ENCODE measurements around the gene PLOD3.

The PLOD3 gene

GRCh38 chr7:101239191-101239950 is 22.0 kb upstream of the PLOD3 start:
- DNase-seq (ENCODE audit: low read depth), result no peak

- DNase-seq (ENCODE audit: low read depth), result no peak
Observed at GRCh38 chr7:101238226-101239182, 21.1 kb upstream of the PLOD3 start.

GRCh38 chr7:101237206-101238067 is 20.1 kb upstream of the PLOD3 start, which contains the start of gene CLDN15:
TSS of gene CLDN15 (minus strand) at chr7:101237802. CDS start at chr7:101237581, 221 bp downstream.
- no peak for DNase-seq (ENCODE audit: low read depth)

GRCh38 chr7:101236292-101236835 is 19.0 kb upstream of the PLOD3 start:
- DNase-seq (ENCODE audit: low read depth), result no peak

- DNase-seq (ENCODE audit: low read depth), result no peak
Observed at GRCh38 chr7:101235522-101235921, 18.1 kb upstream of the PLOD3 start.

- DNase-seq (ENCODE audit: low read depth), result no peak
Observed at GRCh38 chr7:101235050-101235449, 17.7 kb upstream of the PLOD3 start.

- no peak for DNase-seq (ENCODE audit: low read depth)
Observed at GRCh38 chr7:101234636-101235035, 17.3 kb upstream of the PLOD3 start.

GRCh38 chr7:101233907-101234547 is 16.6 kb upstream of the PLOD3 start:
- no peak for DNase-seq (ENCODE audit: low read depth)

- DNase-seq (ENCODE audit: low read depth), result no peak
Observed at GRCh38 chr7:101232141-101232850, 14.9 kb upstream of the PLOD3 start.

GRCh38 chr7:101231644-101232043 is 14.3 kb upstream of the PLOD3 start:
- DNase-seq (ENCODE audit: low read depth), result no peak

- no peak for DNase-seq (ENCODE audit: low read depth)
Observed at GRCh38 chr7:101226721-101227120, 9.3 kb upstream of the PLOD3 start.

GRCh38 chr7:101225650-101226049 is 8.3 kb upstream of the PLOD3 start:
- no peak for DNase-seq (ENCODE audit: low read depth)

- no peak for DNase-seq (ENCODE audit: low read depth)
Observed at GRCh38 chr7:101223528-101223927, 6.1 kb upstream of the PLOD3 start.

- DNase-seq (ENCODE audit: low read depth), result no peak
Observed at GRCh38 chr7:101222275-101222830, 5.0 kb upstream of the PLOD3 start.

- no peak for DNase-seq (ENCODE audit: low read depth)
Observed at GRCh38 chr7:101220295-101220694, 2.9 kb upstream of the PLOD3 start.

- DNase-seq (ENCODE audit: low read depth), result no peak
Observed at GRCh38 chr7:101218236-101219125, 1.1 kb upstream of the PLOD3 start.

GRCh38 chr7:101216860-101217387 is 457 bp downstream of the PLOD3 start:
- no peak for DNase-seq (ENCODE audit: low read depth)

GRCh38 chr7:101216001-101216859 is 1.2 kb downstream of the PLOD3 start:
- DNase-seq (ENCODE audit: low read depth), result no peak
